ENCODE data around the gene GARRE1. TPM values are rescaled to one million over a fixed set of nuclear protein-coding genes. Genes with fewer than 3 reads are reported as not detected.
"Not testable (repeated sequence)": the region's sequence is repeated elsewhere in the genome, so short reads cannot be mapped to it uniquely, and the experiment has no call there.

GARRE1 gene
- total RNA-seq = 17.2 TPM

DNA sequence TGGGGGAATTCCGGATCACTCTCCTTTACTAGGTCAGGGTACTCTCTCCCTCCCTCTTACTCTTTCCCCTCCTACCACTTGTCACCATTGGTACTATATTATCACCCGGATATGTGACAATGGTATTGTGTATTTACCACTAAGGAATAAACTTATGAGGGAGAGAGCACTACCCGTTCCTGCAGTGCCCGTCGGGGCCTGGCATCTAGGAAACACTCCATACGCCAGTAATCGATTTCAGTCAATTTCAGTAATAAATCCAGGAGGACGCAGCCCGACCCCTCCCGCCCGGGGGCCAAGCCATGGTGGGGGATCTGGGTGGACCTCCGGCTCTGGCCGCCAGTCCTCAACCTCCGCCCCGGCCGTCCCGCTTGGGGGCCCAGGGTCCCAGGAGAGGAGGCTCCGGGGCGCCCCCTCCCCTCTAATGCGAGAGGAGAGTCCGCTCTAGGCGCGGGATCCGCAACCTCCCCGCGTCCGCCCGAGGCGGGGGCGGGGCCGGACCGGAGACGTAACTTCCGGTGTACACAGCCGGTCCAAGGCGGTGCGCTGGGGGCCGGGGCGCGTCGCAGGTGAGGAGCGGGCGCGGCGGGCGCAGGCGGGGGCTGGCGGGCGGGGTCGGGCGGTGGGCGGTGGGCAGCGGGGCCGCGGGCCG, at the start of gene GARRE1:
GARRE1 (plus strand) TSS at position 509 of the 652 bp plus-strand sequence. CDS start 45,920 bp downstream, outside the sequence.
- Histone ChIP-seq H3K9me3 (ENCODE audit: control insufficient read depth in 3 of 3, low read length in 3 of 3) (no peaks in the 10 kb centered on the region), H3K27me3 (ENCODE audit: control insufficient read depth in 3 of 3, insufficient read depth in 3 of 3, low read length in 3 of 3) (no peaks in the 10 kb centered on the region), H3K9ac (ENCODE audit: low read depth in 1 of 3, low read length in 3 of 3) (peak within 1 kb of the TSS; percentile 88 to 98 (median 96)), H3K4me1 (ENCODE audit: control insufficient read depth in 3 of 3, insufficient read depth in 3 of 3, low read length in 3 of 3) (peaks cover 13 to 26% (median 21%) of the 10 kb centered on the region in 3 donors), H3K4me3 (ENCODE audit: low read length in 3 of 3) (peak within 1 kb of the TSS; percentile 88 to 90 (median 89)), H3K27ac (ENCODE audit: low read depth, low read length) (peak within 1 kb of the TSS; percentile 95), H3K36me3 (ENCODE audit: control insufficient read depth in 3 of 3, insufficient read depth in 3 of 3, low read length in 3 of 3) (no peaks in the 10 kb centered on the region)

DNA sequence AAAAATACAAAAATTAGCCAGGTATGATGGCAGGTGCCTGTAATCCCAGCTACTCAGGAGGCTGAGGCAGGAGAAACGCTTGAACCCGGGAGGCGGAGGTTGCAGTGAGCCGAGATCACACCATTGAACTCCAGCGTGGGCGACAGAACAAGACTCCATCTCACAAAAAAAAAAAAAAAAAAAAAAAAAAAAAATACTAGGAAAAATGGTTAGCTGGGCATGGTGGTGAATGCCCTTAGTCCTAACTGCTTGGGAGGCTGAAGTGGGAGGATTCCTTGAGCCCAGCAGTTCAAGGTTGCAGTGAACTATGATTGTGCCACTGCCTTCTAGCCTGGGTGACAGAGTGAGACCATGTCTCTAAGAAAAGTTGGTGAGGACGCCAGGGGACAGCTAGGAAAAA, 49.0 kb upstream of the GARRE1 start:
- peaks cover 14 to 32% (median 28%) of the 10 kb centered on the region in 3 donors for H3K36me3 ChIP-seq (ENCODE audit: control insufficient read depth in 3 of 3, insufficient read depth in 3 of 3, low read length in 3 of 3)
- H3K4me1 ChIP-seq (ENCODE audit: control insufficient read depth in 3 of 3, insufficient read depth in 3 of 3, low read length in 3 of 3); H3K4me3 ChIP-seq (ENCODE audit: low read length in 3 of 3); H3K9ac ChIP-seq (ENCODE audit: low read depth in 1 of 3, low read length in 3 of 3); H3K27ac ChIP-seq (ENCODE audit: low read depth, low read length); H3K27me3 ChIP-seq (ENCODE audit: control insufficient read depth in 3 of 3, insufficient read depth in 3 of 3, low read length in 3 of 3); H3K9me3 ChIP-seq (ENCODE audit: control insufficient read depth in 3 of 3, low read length in 3 of 3): not testable (repeated sequence)

DNA sequence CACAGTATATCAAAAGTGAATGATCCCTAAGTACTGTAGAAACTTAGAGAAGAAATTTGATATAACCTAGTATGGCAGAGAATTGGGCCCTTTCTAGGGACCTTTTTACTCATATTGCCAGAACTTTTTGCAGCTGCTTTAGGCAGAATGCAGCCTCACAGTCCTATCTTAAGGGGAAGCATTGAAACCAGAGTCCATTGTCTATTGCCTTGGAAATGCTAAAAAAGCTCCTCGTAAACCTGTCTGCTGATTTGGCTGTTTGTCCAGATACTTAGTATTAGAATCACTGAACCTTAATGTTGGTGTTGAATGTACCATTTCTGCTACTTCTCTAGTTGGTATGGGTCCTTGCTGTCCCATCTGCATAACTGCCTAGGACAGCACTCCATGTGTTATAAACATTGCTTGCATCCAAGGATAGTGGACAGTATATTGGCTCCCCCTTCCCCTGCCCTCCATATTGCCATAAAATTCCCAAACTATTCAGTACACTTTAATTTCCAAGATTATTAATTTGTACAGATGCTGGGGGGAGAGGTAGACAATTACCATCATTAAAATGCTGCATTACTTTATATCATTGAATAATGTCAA, 46.0 kb upstream of the GARRE1 start:
- Histone ChIP-seq H3K9me3 (ENCODE audit: control insufficient read depth in 3 of 3, low read length in 3 of 3) (no peaks in the 10 kb centered on the region), H3K4me1 (ENCODE audit: control insufficient read depth in 3 of 3, insufficient read depth in 3 of 3, low read length in 3 of 3) (no peaks in the 10 kb centered on the region), H3K27ac (ENCODE audit: low read depth, low read length) (no peak overlapping the region), H3K27me3 (ENCODE audit: control insufficient read depth in 3 of 3, insufficient read depth in 3 of 3, low read length in 3 of 3) (no peaks in the 10 kb centered on the region), H3K36me3 (ENCODE audit: control insufficient read depth in 3 of 3, insufficient read depth in 3 of 3, low read length in 3 of 3) (peaks cover 11 to 37% (median 26%) of the 10 kb centered on the region in 3 donors), H3K4me3 (ENCODE audit: low read length in 3 of 3) (no peak overlapping the region), H3K9ac (ENCODE audit: low read depth in 1 of 3, low read length in 3 of 3) (no peak overlapping the region)

DNA sequence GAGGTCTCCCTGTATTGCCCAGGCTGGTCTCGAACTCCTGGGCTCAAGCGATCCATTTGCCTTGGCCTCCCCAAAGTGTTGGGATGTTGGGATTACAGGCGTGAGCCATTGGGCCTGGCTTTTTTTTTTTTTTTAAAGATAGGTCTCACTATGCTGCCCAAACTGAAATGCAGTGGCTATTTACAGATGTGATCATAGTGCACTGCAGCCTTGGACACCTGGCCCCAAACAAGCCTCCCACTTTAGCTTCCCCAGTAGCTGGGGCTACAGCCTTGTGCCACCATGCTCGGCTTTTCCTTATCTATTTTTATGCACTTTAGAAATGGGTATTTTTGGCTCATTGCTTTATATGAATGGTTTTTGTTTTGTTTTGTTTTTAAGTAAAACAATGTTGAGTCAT, 44.6 kb upstream of the GARRE1 start:
- Histone ChIP-seq H3K36me3 (ENCODE audit: control insufficient read depth in 3 of 3, insufficient read depth in 3 of 3, low read length in 3 of 3) (peaks cover 11 to 38% (median 25%) of the 10 kb centered on the region in 3 donors), H3K27ac (ENCODE audit: low read depth, low read length) (no peak overlapping the region), H3K9ac (ENCODE audit: low read depth in 1 of 3, low read length in 3 of 3) (no peak overlapping the region)

GRCh38 chr19:34213283-34213682, 41.1 kb upstream of the GARRE1 start:
- Histone ChIP-seq H3K4me1 (ENCODE audit: control insufficient read depth in 3 of 3, insufficient read depth in 3 of 3, low read length in 3 of 3) (no peaks in the 10 kb centered on the region), H3K36me3 (ENCODE audit: control insufficient read depth in 3 of 3, insufficient read depth in 3 of 3, low read length in 3 of 3) (peaks cover 8 to 28% (median 27%) of the 10 kb centered on the region in 3 donors), H3K4me3 (ENCODE audit: low read length in 3 of 3) (no peak overlapping the region), H3K9ac (ENCODE audit: low read depth in 1 of 3, low read length in 3 of 3) (no peak overlapping the region), H3K27ac (ENCODE audit: low read depth, low read length) (no peak overlapping the region), H3K27me3 (ENCODE audit: control insufficient read depth in 3 of 3, insufficient read depth in 3 of 3, low read length in 3 of 3) (no peaks in the 10 kb centered on the region), H3K9me3 (ENCODE audit: control insufficient read depth in 3 of 3, low read length in 3 of 3) (no peaks in the 10 kb centered on the region)

More for the DNA sequence above, 44.6 kb upstream of the GARRE1 start:
- no peaks in the 10 kb centered on the region for H3K4me1 ChIP-seq (ENCODE audit: control insufficient read depth in 3 of 3, insufficient read depth in 3 of 3, low read length in 3 of 3)
- no peak overlapping the region for H3K4me3 ChIP-seq (ENCODE audit: low read length in 3 of 3)
- H3K9me3 ChIP-seq (ENCODE audit: control insufficient read depth in 3 of 3, low read length in 3 of 3) = no peaks in the 10 kb centered on the region
- H3K27me3 ChIP-seq (ENCODE audit: control insufficient read depth in 3 of 3, insufficient read depth in 3 of 3, low read length in 3 of 3) = no peaks in the 10 kb centered on the region

DNA sequence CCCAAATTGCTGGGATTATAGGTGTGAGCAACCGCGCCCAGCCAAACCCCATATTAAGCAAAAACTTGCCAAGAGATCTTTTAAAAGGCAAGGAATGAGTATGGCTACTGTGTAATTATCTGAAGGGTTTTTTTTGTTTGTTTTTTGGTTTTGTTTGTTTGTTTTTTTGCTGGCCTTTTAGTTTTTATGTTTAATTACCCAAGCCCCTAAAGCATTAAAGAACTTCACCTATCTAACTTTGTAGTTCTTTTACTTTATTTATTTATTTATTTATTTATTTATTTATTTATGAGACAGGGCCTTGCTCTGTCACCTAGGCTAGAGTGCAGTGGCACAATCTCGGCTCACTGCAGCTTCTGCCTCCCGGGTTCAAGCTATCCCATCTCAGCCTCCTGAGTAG, 40.3 kb upstream of the GARRE1 start:
- no peak overlapping the region for H3K4me3 ChIP-seq (ENCODE audit: low read length in 3 of 3)
- no peaks in the 10 kb centered on the region for H3K27me3 ChIP-seq (ENCODE audit: control insufficient read depth in 3 of 3, insufficient read depth in 3 of 3, low read length in 3 of 3)
- no peaks in the 10 kb centered on the region for H3K9me3 ChIP-seq (ENCODE audit: control insufficient read depth in 3 of 3, low read length in 3 of 3)
- H3K9ac ChIP-seq (ENCODE audit: low read depth in 1 of 3, low read length in 3 of 3) = no peak overlapping the region
- peaks cover 8 to 25% (median 23%) of the 10 kb centered on the region in 3 donors for H3K36me3 ChIP-seq (ENCODE audit: control insufficient read depth in 3 of 3, insufficient read depth in 3 of 3, low read length in 3 of 3)
- H3K27ac ChIP-seq (ENCODE audit: low read depth, low read length) = no peak overlapping the region
- peaks cover 0 to 6% (median 5%) of the 10 kb centered on the region in 3 donors for H3K4me1 ChIP-seq (ENCODE audit: control insufficient read depth in 3 of 3, insufficient read depth in 3 of 3, low read length in 3 of 3)

DNA sequence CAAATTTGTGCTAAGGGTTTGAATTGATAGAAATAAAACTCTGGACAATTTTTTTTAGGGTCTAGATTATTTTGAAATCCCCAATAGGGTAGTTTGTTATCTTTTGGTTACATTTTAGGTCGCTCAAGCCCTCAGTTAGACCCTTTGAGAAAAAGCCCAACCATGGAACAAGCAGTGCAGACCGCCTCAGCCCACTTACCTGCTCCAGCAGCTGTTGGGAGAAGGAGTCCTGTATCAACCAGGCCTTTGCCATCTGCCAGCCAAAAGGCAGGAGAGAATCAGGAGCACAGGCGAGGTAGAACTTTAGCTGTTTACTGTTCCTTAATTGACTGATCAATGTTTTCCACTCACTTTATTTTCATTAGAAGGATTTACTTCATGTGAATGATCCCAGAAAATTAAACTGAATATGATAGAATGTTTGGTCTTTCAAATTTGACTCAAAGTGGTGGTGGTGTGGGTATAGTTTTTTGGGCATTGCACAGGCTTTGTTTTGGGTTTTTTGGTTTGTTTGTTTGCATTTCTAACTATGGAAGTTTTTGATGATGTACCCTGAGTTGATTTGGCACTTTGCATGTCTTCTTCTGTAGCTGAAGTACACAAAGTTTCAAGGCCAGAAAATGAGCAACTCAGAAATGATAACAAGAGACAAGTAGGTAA, 39.2 kb upstream of the GARRE1 start:
- Histone ChIP-seq H3K4me1 (ENCODE audit: control insufficient read depth in 3 of 3, insufficient read depth in 3 of 3, low read length in 3 of 3) (peaks cover 0 to 6% (median 5%) of the 10 kb centered on the region in 3 donors), H3K9me3 (ENCODE audit: control insufficient read depth in 3 of 3, low read length in 3 of 3) (no peaks in the 10 kb centered on the region), H3K4me3 (ENCODE audit: low read length in 3 of 3) (no peak overlapping the region), H3K27me3 (ENCODE audit: control insufficient read depth in 3 of 3, insufficient read depth in 3 of 3, low read length in 3 of 3) (no peaks in the 10 kb centered on the region), H3K27ac (ENCODE audit: low read depth, low read length) (no peak overlapping the region), H3K36me3 (ENCODE audit: control insufficient read depth in 3 of 3, insufficient read depth in 3 of 3, low read length in 3 of 3) (peaks cover 8 to 21% (median 20%) of the 10 kb centered on the region in 3 donors), H3K9ac (ENCODE audit: low read depth in 1 of 3, low read length in 3 of 3) (no peak overlapping the region)

DNA sequence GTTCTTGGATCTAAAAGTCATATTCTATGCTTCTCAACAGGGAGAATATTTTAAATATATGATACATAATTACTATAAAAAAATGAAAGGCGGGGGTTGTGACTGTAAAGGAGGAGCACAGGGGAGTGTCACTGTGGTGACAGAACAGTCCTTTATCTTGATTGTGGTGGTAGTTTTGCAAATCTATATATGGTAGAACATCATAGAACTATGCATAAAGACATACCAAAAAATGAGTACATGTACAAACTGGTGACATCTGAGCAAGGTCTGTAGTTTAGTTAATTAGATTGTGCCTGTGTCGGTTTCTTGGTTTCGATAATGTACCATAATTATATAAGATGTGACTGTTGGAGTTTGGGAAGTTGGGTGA, 38.7 kb upstream of the GARRE1 start:
- H3K27me3 ChIP-seq (ENCODE audit: control insufficient read depth in 3 of 3, insufficient read depth in 3 of 3, low read length in 3 of 3) = no peaks in the 10 kb centered on the region
- H3K4me1 ChIP-seq (ENCODE audit: control insufficient read depth in 3 of 3, insufficient read depth in 3 of 3, low read length in 3 of 3) = peaks cover 0 to 6% (median 5%) of the 10 kb centered on the region in 3 donors
- H3K9ac ChIP-seq (ENCODE audit: low read depth in 1 of 3, low read length in 3 of 3) = no peak overlapping the region
- H3K4me3 ChIP-seq (ENCODE audit: low read length in 3 of 3) = no peak overlapping the region
- H3K9me3 ChIP-seq (ENCODE audit: control insufficient read depth in 3 of 3, low read length in 3 of 3) = no peaks in the 10 kb centered on the region
- H3K36me3 ChIP-seq (ENCODE audit: control insufficient read depth in 3 of 3, insufficient read depth in 3 of 3, low read length in 3 of 3) = peaks cover 5 to 22% (median 18%) of the 10 kb centered on the region in 3 donors
- H3K27ac ChIP-seq (ENCODE audit: low read depth, low read length) = no peak overlapping the region

GRCh38 chr19:34216745-34217219, 37.6 kb upstream of the GARRE1 start:
- not testable (repeated sequence) for H3K9me3 ChIP-seq (ENCODE audit: control insufficient read depth in 3 of 3, low read length in 3 of 3); H3K4me3 ChIP-seq (ENCODE audit: low read length in 3 of 3); H3K27ac ChIP-seq (ENCODE audit: low read depth, low read length); H3K4me1 ChIP-seq (ENCODE audit: control insufficient read depth in 3 of 3, insufficient read depth in 3 of 3, low read length in 3 of 3); H3K9ac ChIP-seq (ENCODE audit: low read depth in 1 of 3, low read length in 3 of 3); H3K27me3 ChIP-seq (ENCODE audit: control insufficient read depth in 3 of 3, insufficient read depth in 3 of 3, low read length in 3 of 3)
- H3K36me3 ChIP-seq (ENCODE audit: control insufficient read depth in 3 of 3, insufficient read depth in 3 of 3, low read length in 3 of 3) = peaks cover 8 to 30% (median 23%) of the 10 kb centered on the region in 3 donors
